Endothelial cell of umbilical vein (primary cell): ENCODE measurements around the gene LIMCH1. TPM values are rescaled to one million over a fixed set of nuclear protein-coding genes. Genes with fewer than 3 reads are reported as not detected.
A peak's percentile ranks its signal among the peaks of the same experiment; 100 is the strongest.

ENCODE experiments used
- BruUV-seq: library from RNA; stranded (reverse); fragments of 400-500 nt; replicated peaks from 2 replicates; lab custom pipeline; 2021; lab: Mats Ljungman, UMichigan
- CTCF ChIA-PET: fragments of 300-600, 350-600 bp; sonication (Branson Sonifier 250); formaldehyde crosslinking; loops from one replicate; lab custom pipeline; 2021; ENCODE audit warnings: antibody characterized with exemption, inconsistent platforms; lab: Charles Lee
- POLR2A ChIA-PET: fragments of 300-600, 350-600 bp; sonication (Branson Sonifier 250); formaldehyde crosslinking; loops from one replicate; lab custom pipeline; 2021; ENCODE audit warnings: antibody characterized with exemption, inconsistent platforms; lab: Charles Lee
- DNase-seq: peaks from one replicate; pipeline ENCODE4 v3.0.0-alpha.2; 2011; ENCODE audit warnings: low read depth, low spot score
- FAIRE-seq: peaks from 2 replicates; lab custom pipeline; 2011; peaks lifted over from hg19 to GRCh38; lab: Jason Lieb, UNC
- H2AFZ ChIP-seq: 2 replicates; pipeline ENCODE4 v1.6.0; 2012; ENCODE audit warnings: low read depth, low read length, control low read depth, inconsistent platforms
- H3K27ac ChIP-seq: 2 replicates; pipeline ENCODE4 v1.5.1; 2011; ENCODE audit warnings: low read depth, mild to moderate bottlenecking, control low read depth, low read length, moderate library complexity; ENCODE audit not compliant: insufficient read depth
- H3K27me3 ChIP-seq, 2 experiments: 2 replicates each; pipeline versions ENCODE4 v1.6.0 to v1.6.1; 2011; ENCODE audit warnings: low read length in 2 of 2, mixed read lengths in 1 of 2; ENCODE audit not compliant: control insufficient read depth in 2 of 2, insufficient read depth in 2 of 2
- H3K36me3 ChIP-seq, 2 experiments: 2 replicates in 1 of 2; 3 replicates in 1 of 2; pipeline ENCODE4 v1.5.1; 2011; ENCODE audit warnings: low read length in 2 of 2, mild to moderate bottlenecking in 1 of 2, moderate library complexity in 1 of 2; ENCODE audit not compliant: control insufficient read depth in 2 of 2, insufficient read depth in 2 of 2; ENCODE audit errors: extremely low read depth in 1 of 2
- H3K4me1 ChIP-seq: 3 replicates; pipeline ENCODE4 v1.5.1; 2011; ENCODE audit warnings: mild to moderate bottlenecking, low read length; ENCODE audit not compliant: control insufficient read depth, insufficient read depth; ENCODE audit errors: extremely low read depth
- H3K4me2 ChIP-seq: 2 replicates; pipeline ENCODE4 v1.6.1; 2011; ENCODE audit warnings: low read length, control low read depth, mixed read lengths; ENCODE audit not compliant: insufficient read depth
- H3K4me3 ChIP-seq, 3 experiments: fragments of 200-600 bp in 1 of 3; sonication (generic), shearing (Covaris generic) in 1 of 3; replicated peaks in 1 of 3; 2 replicates each; pipeline ENCODE4 v1.5.1; 2011 to 2016; ENCODE audit warnings: control low read depth in 3 of 3, low read length in 3 of 3, mild to moderate bottlenecking in 2 of 3, inconsistent platforms in 1 of 3, low read depth in 1 of 3, moderate library complexity in 1 of 3; ENCODE audit not compliant: insufficient read depth in 1 of 3
- H3K79me2 ChIP-seq: 2 replicates; pipeline ENCODE4 v1.6.0; 2012; ENCODE audit warnings: low read length, inconsistent platforms; ENCODE audit not compliant: control insufficient read depth, insufficient read depth
- H3K9ac ChIP-seq: replicated peaks from 2 replicates; pipeline ENCODE3; 2011; ENCODE audit warnings: low read length, control low read depth; ENCODE audit not compliant: insufficient read depth; ENCODE audit errors: extremely low read depth
- H3K9me1 ChIP-seq: replicated peaks from 3 replicates; pipeline ENCODE4 v1.6.0; 2011; ENCODE audit warnings: mild to moderate bottlenecking, low read length; ENCODE audit not compliant: control insufficient read depth, insufficient read depth; ENCODE audit errors: extremely low read depth
- H3K9me3 ChIP-seq: replicated peaks from 2 replicates; pipeline ENCODE4 v1.5.1; 2012; ENCODE audit warnings: low read length, inconsistent platforms; ENCODE audit not compliant: control insufficient read depth, insufficient read depth
- H4K20me1 ChIP-seq: replicated peaks from 2 replicates; pipeline ENCODE3; 2011; ENCODE audit warnings: mild to moderate bottlenecking, low read length; ENCODE audit not compliant: control insufficient read depth, insufficient read depth; ENCODE audit errors: extremely low read depth
- EZH2 ChIP-seq: IDR thresholded peaks from 2 replicates; pipeline ENCODE4 v1.6.1; 2012; ENCODE audit warnings: borderline replicate concordance, low read depth, mild to moderate bottlenecking, moderate library complexity, low read length, inconsistent platforms; ENCODE audit not compliant: severe bottlenecking
- FOS ChIP-seq: IDR thresholded peaks from 2 replicates; pipeline ENCODE4 v1.6.1; 2011; ENCODE audit warnings: mild to moderate bottlenecking, low read length, moderate library complexity, borderline replicate concordance; ENCODE audit not compliant: insufficient read depth
- GATA2 ChIP-seq: IDR thresholded peaks from 2 replicates; pipeline ENCODE4 v1.7.0; 2011; ENCODE audit warnings: low read depth, mild to moderate bottlenecking, moderate library complexity, mixed read lengths, low read length; ENCODE audit not compliant: insufficient read length, insufficient read depth
- JUN ChIP-seq: IDR thresholded peaks from 2 replicates; pipeline ENCODE4 v1.6.1; 2011; ENCODE audit warnings: borderline replicate concordance, low read depth; ENCODE audit not compliant: insufficient read length, insufficient read depth
- MYC ChIP-seq: IDR thresholded peaks from one replicate; pipeline ENCODE4 v1.6.1; 2011; ENCODE audit warnings: mild to moderate bottlenecking, low read depth, low read length
- POLR2A ChIP-seq: IDR thresholded peaks from 2 replicates; pipeline ENCODE4 v1.6.1; 2012; ENCODE audit warnings: low read depth, mild to moderate bottlenecking, control low read depth, low read length
- POLR2AphosphoS5 ChIP-seq: IDR thresholded peaks from 2 replicates; pipeline ENCODE4 v1.6.1; 2012; ENCODE audit warnings: low read depth, mild to moderate bottlenecking, control low read depth, low read length, moderate library complexity; ENCODE audit not compliant: insufficient read depth
- dilution Hi-C: fragments of 300-500 bp; cut with MboI; formaldehyde crosslinking; loops from one replicate; pipeline ENCODE4 v1.15.0; 2019; ENCODE audit warnings: low sequenced_read_pairs; ENCODE audit not compliant: extremely low pct_ligation_motif_present
- intact Hi-C: fragments of 100-400 bp; cut with micrococcal nuclease; formaldehyde crosslinking; loops from one replicate; pipeline ENCODE4 v1.10.0; 2022
- polyA plus RNA-seq, 4 experiments: library from polyadenylated mRNA; depleted of rRNA in 3 of 4; stranded (reverse) in 3 of 4; unstranded in 1 of 4; fragments of >200 nt; gene quantifications; 2 replicates each; pipeline versions ENCODE4 v1.2.1 to v1.2.3, GENCODE V29; 2011 to 2012; ENCODE audit warnings: missing spikeins in 1 of 4
- total RNA-seq: library from RNA; stranded (reverse); gene quantifications from 2 replicates; pipeline ENCODE4 v1.2.3, GENCODE V29; 2021
- TF ChIP-seq, protein P1 (sequence below): IDR thresholded peaks from 2 replicates; pipeline ENCODE4 v1.6.1; 2011; ENCODE audit not compliant: insufficient read depth, insufficient read length
- TF ChIP-seq, protein P2 (sequence below), 2 donors: IDR thresholded peaks; 1 replicate in 1 of 2; 2 replicates in 1 of 2; pipeline ENCODE4 v1.5.1; 2011; ENCODE audit warnings: low read length in 2 of 2, mild to moderate bottlenecking in 2 of 2, moderate library complexity in 2 of 2, control low read depth in 1 of 2, inconsistent platforms in 1 of 2, low read depth in 1 of 2; ENCODE audit not compliant: insufficient read depth in 1 of 2; ENCODE audit errors: extremely low read depth in 1 of 2

Gene LIMCH1
- total and polyA plus RNA-seq, 2 donors (not counting 3 experiments of a cell fraction or from before 2014, with no cell fraction given) = 14.3 to 32.8 TPM

DNA sequence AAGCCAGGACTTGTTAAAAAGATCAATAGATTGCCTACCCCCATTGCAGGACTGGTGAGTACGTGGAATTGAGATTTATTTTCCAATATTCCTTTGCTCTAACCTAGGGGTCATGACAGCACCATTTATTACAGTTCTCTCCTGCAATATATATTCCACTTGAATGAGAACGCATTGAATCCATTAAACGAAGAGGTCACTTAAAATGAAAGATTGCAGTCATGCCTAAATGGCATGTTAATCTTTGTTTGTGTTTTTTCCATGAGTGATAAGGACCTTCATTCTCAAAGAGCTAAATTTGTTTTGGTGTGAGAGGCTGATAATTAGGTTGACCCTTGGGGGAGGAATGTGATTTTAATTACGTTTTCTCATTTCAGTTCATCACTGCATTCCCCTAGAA, 13.5 kb upstream of the LIMCH1 start:
- BruUV-seq = no TSS peak
- H4K20me1 ChIP-seq = no peaks in the 10 kb centered on the region
- no peaks in the 10 kb centered on the region for H3K9me1 ChIP-seq
- H3K36me3 ChIP-seq = no peaks in the 10 kb centered on the region
- no peak overlapping the region for H3K4me3 ChIP-seq
- H2AFZ ChIP-seq = peak overlapping the region; percentile 15
- POLR2A ChIA-PET = no interaction called here
- intact Hi-C loops (no loop called here), dilution Hi-C loops (no loop called here)
- CTCF ChIA-PET = interaction anchor here (1.1 kb wide), 2 partner anchors 119 to 137 kb away, joined by 5 to 6 read pairs; no protein-coding TSS in a partner anchor
- DNase-seq = no peak
- H3K4me2 ChIP-seq = peak overlapping the region; percentile 23
- peaks cover 21% of the 10 kb centered on the region for H3K4me1 ChIP-seq
- FAIRE-seq = no peak
- H3K9ac ChIP-seq = peak overlapping the region; percentile 53
- peak overlapping the region; percentile 77 for H3K27ac ChIP-seq
- TF ChIP-seq MYC (no peak), EZH2 (no peak), JUN (no peak), FOS (no peak), GATA2 (no peak), POLR2AphosphoS5 (no peak), POLR2A (no peak)
- TF ChIP-seq, protein P1, sequence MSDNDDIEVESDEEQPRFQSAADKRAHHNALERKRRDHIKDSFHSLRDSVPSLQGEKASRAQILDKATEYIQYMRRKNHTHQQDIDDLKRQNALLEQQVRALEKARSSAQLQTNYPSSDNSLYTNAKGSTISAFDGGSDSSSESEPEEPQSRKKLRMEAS = no peak
- TF ChIP-seq, protein P2, sequence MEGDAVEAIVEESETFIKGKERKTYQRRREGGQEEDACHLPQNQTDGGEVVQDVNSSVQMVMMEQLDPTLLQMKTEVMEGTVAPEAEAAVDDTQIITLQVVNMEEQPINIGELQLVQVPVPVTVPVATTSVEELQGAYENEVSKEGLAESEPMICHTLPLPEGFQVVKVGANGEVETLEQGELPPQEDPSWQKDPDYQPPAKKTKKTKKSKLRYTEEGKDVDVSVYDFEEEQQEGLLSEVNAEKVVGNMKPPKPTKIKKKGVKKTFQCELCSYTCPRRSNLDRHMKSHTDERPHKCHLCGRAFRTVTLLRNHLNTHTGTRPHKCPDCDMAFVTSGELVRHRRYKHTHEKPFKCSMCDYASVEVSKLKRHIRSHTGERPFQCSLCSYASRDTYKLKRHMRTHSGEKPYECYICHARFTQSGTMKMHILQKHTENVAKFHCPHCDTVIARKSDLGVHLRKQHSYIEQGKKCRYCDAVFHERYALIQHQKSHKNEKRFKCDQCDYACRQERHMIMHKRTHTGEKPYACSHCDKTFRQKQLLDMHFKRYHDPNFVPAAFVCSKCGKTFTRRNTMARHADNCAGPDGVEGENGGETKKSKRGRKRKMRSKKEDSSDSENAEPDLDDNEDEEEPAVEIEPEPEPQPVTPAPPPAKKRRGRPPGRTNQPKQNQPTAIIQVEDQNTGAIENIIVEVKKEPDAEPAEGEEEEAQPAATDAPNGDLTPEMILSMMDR (IDR thresholded peaks at IDR 0.05; ENCODE audit: extremely low read depth in 1 of 2, insufficient read depth in 1 of 2, low read depth in 1 of 2, low read length in 2 of 2) = no peak
- no peaks in the 10 kb centered on the region for H3K27me3 ChIP-seq
- H3K79me2 ChIP-seq = no peaks in the 10 kb centered on the region
- H3K9me3 ChIP-seq = no peaks in the 10 kb centered on the region
